ENCODE data around the gene ZNF724.

Gene ZNF724

GRCh38 chr19:23222998-23223652 is 27.1 kb downstream of the ZNF724 start:
- no peak for DNase-seq

- DNase-seq = no peak
Observed at GRCh38 chr19:23203841-23204344, 46.3 kb downstream of the ZNF724 start.

GRCh38 chr19:23190341-23190740 is 59.9 kb downstream of the ZNF724 start:
- DNase-seq = no peak

GRCh38 chr19:23183251-23183650 is 66.9 kb downstream of the ZNF724 start:
- no peak for DNase-seq

Data from GDM1 (cell line).